Measurements from ENCODE around the gene PWP2.

PWP2 gene

GRCh38 chr21:44083631-44084291 is 23.4 kb upstream of the PWP2 start:
- H3K27ac ChIP-seq (ENCODE audit: low read depth, low read length) = no peak overlapping the region
- no peaks in the 10 kb centered on the region for H3K79me2 ChIP-seq (ENCODE audit: control insufficient read depth, insufficient read depth, low read length, unreplicated experiment)
- H3K4me1 ChIP-seq (ENCODE audit: control insufficient read depth, insufficient read depth, low read length, unreplicated experiment) = no peaks in the 10 kb centered on the region
- H3K36me3 ChIP-seq (ENCODE audit: insufficient read depth, low read length) = peaks cover 7% of the 10 kb centered on the region; the same call in 1 of the 2 replicates
- H2AFZ ChIP-seq (ENCODE audit: low read length, unreplicated experiment) = no peak overlapping the region
- H3K27me3 ChIP-seq (ENCODE audit: insufficient read depth, low read length) = no peaks in the 10 kb centered on the region
- H3K4me3 ChIP-seq (ENCODE audit: low read depth, low read length) = no peak overlapping the region

- Histone ChIP-seq H3K36me3 (ENCODE audit: insufficient read depth, low read length) (peaks cover 2% of the 10 kb centered on the region; the same call in 1 of the 2 replicates), H3K27me3 (ENCODE audit: insufficient read depth, low read length) (no peaks in the 10 kb centered on the region), H3K4me1 (ENCODE audit: control insufficient read depth, insufficient read depth, low read length, unreplicated experiment) (no peaks in the 10 kb centered on the region), H3K27ac (ENCODE audit: low read depth, low read length) (no peak overlapping the region), H2AFZ (ENCODE audit: low read length, unreplicated experiment) (no peak overlapping the region), H3K79me2 (ENCODE audit: control insufficient read depth, insufficient read depth, low read length, unreplicated experiment) (no peaks in the 10 kb centered on the region), H3K4me3 (ENCODE audit: low read depth, low read length) (no peak overlapping the region)
Observed at GRCh38 chr21:44084496-44085241, 22.5 kb upstream of the PWP2 start.

GRCh38 chr21:44085491-44086321 is 21.5 kb upstream of the PWP2 start:
- H3K4me1 ChIP-seq (ENCODE audit: control insufficient read depth, insufficient read depth, low read length, unreplicated experiment) = no peaks in the 10 kb centered on the region
- no peak overlapping the region for H3K4me3 ChIP-seq (ENCODE audit: low read depth, low read length)
- H3K27me3 ChIP-seq (ENCODE audit: insufficient read depth, low read length) = no peaks in the 10 kb centered on the region
- no peaks in the 10 kb centered on the region for H3K79me2 ChIP-seq (ENCODE audit: control insufficient read depth, insufficient read depth, low read length, unreplicated experiment)
- no peak overlapping the region for H3K27ac ChIP-seq (ENCODE audit: low read depth, low read length)
- peaks cover 5% of the 10 kb centered on the region; the same call in 1 of the 2 replicates for H3K36me3 ChIP-seq (ENCODE audit: insufficient read depth, low read length)
- H2AFZ ChIP-seq (ENCODE audit: low read length, unreplicated experiment) = no peak overlapping the region

GRCh38 chr21:44086636-44087425 is 20.4 kb upstream of the PWP2 start:
- Histone ChIP-seq H3K4me3 (ENCODE audit: low read depth, low read length) (no peak overlapping the region), H3K36me3 (ENCODE audit: insufficient read depth, low read length) (peaks cover 3% of the 10 kb centered on the region; the same call in 1 of the 2 replicates), H2AFZ (ENCODE audit: low read length, unreplicated experiment) (no peak overlapping the region), H3K27me3 (ENCODE audit: insufficient read depth, low read length) (no peaks in the 10 kb centered on the region), H3K27ac (ENCODE audit: low read depth, low read length) (no peak overlapping the region), H3K79me2 (ENCODE audit: control insufficient read depth, insufficient read depth, low read length, unreplicated experiment) (no peaks in the 10 kb centered on the region), H3K4me1 (ENCODE audit: control insufficient read depth, insufficient read depth, low read length, unreplicated experiment) (no peaks in the 10 kb centered on the region)

- Histone ChIP-seq H3K4me1 (ENCODE audit: control insufficient read depth, insufficient read depth, low read length, unreplicated experiment) (no peaks in the 10 kb centered on the region), H3K4me3 (ENCODE audit: low read depth, low read length) (no peak overlapping the region), H2AFZ (ENCODE audit: low read length, unreplicated experiment) (no peak overlapping the region), H3K79me2 (ENCODE audit: control insufficient read depth, insufficient read depth, low read length, unreplicated experiment) (no peaks in the 10 kb centered on the region), H3K27me3 (ENCODE audit: insufficient read depth, low read length) (no peaks in the 10 kb centered on the region), H3K27ac (ENCODE audit: low read depth, low read length) (no peak overlapping the region), H3K36me3 (ENCODE audit: insufficient read depth, low read length) (peaks cover 3% of the 10 kb centered on the region; the same call in 1 of the 2 replicates)
Observed at GRCh38 chr21:44087426-44088400, 19.5 kb upstream of the PWP2 start.

GRCh38 chr21:44088401-44088780 is 18.8 kb upstream of the PWP2 start:
- Histone ChIP-seq H3K4me3 (ENCODE audit: low read depth, low read length) (no peak overlapping the region), H3K36me3 (ENCODE audit: insufficient read depth, low read length) (peaks cover 3% of the 10 kb centered on the region; the same call in 1 of the 2 replicates), H3K4me1 (ENCODE audit: control insufficient read depth, insufficient read depth, low read length, unreplicated experiment) (no peaks in the 10 kb centered on the region), H3K79me2 (ENCODE audit: control insufficient read depth, insufficient read depth, low read length, unreplicated experiment) (no peaks in the 10 kb centered on the region), H3K27ac (ENCODE audit: low read depth, low read length) (no peak overlapping the region), H2AFZ (ENCODE audit: low read length, unreplicated experiment) (no peak overlapping the region), H3K27me3 (ENCODE audit: insufficient read depth, low read length) (no peaks in the 10 kb centered on the region)

- H3K27ac ChIP-seq (ENCODE audit: low read depth, low read length) = no peak overlapping the region
- H3K36me3 ChIP-seq (ENCODE audit: insufficient read depth, low read length) = peaks cover 3% of the 10 kb centered on the region; the same call in 1 of the 2 replicates
- H2AFZ ChIP-seq (ENCODE audit: low read length, unreplicated experiment) = no peak overlapping the region
- no peaks in the 10 kb centered on the region for H3K27me3 ChIP-seq (ENCODE audit: insufficient read depth, low read length)
- H3K79me2 ChIP-seq (ENCODE audit: control insufficient read depth, insufficient read depth, low read length, unreplicated experiment) = no peaks in the 10 kb centered on the region
- H3K4me1 ChIP-seq (ENCODE audit: control insufficient read depth, insufficient read depth, low read length, unreplicated experiment) = no peaks in the 10 kb centered on the region
- H3K4me3 ChIP-seq (ENCODE audit: low read depth, low read length) = no peak overlapping the region
Observed at GRCh38 chr21:44089001-44089911, 17.9 kb upstream of the PWP2 start.

GRCh38 chr21:44090325-44090724 is 16.9 kb upstream of the PWP2 start:
- Histone ChIP-seq H3K27me3 (ENCODE audit: insufficient read depth, low read length) (no peaks in the 10 kb centered on the region), H3K27ac (ENCODE audit: low read depth, low read length) (no peak overlapping the region), H3K4me3 (ENCODE audit: low read depth, low read length) (no peak overlapping the region), H3K36me3 (ENCODE audit: insufficient read depth, low read length) (peaks cover 3% of the 10 kb centered on the region; the same call in 1 of the 2 replicates), H2AFZ (ENCODE audit: low read length, unreplicated experiment) (no peak overlapping the region), H3K79me2 (ENCODE audit: control insufficient read depth, insufficient read depth, low read length, unreplicated experiment) (no peaks in the 10 kb centered on the region), H3K4me1 (ENCODE audit: control insufficient read depth, insufficient read depth, low read length, unreplicated experiment) (peaks cover under 1% of the 10 kb centered on the region)

- no peak overlapping the region for H3K27ac ChIP-seq (ENCODE audit: low read depth, low read length)
- H3K4me1 ChIP-seq (ENCODE audit: control insufficient read depth, insufficient read depth, low read length, unreplicated experiment) = peaks cover 3% of the 10 kb centered on the region
- H2AFZ ChIP-seq (ENCODE audit: low read length, unreplicated experiment) = no peak overlapping the region
- H3K79me2 ChIP-seq (ENCODE audit: control insufficient read depth, insufficient read depth, low read length, unreplicated experiment) = no peaks in the 10 kb centered on the region
- no peaks in the 10 kb centered on the region for H3K27me3 ChIP-seq (ENCODE audit: insufficient read depth, low read length)
- H3K4me3 ChIP-seq (ENCODE audit: low read depth, low read length) = no peak overlapping the region
- H3K36me3 ChIP-seq (ENCODE audit: insufficient read depth, low read length) = peaks cover 3% of the 10 kb centered on the region; the same call in 1 of the 2 replicates
Observed at GRCh38 chr21:44092211-44092610, 15.0 kb upstream of the PWP2 start.

Measured in ACC112 (cell line).